H1 (cell line): ENCODE results near the gene RDH11. TPM values are rescaled to one million over a fixed set of nuclear protein-coding genes. Genes with fewer than 3 reads are reported as not detected.

ENCODE experiments used
- ASH2L ChIP-seq: fragments of 200-600, 300-600 bp; sonication (generic); IDR thresholded peaks from one replicate; pipeline ENCODE4 v1.7.1; 2017; ENCODE audit warnings: low read length
- CBX8 ChIP-seq: fragments of 300-800, 300-1000 bp; sonication (generic); IDR thresholded peaks from 2 replicates; pipeline ENCODE4 v1.7.1; 2016; ENCODE audit warnings: low read depth, low read length, borderline replicate concordance
- CEBPB ChIP-seq: IDR thresholded peaks from 2 replicates; pipeline ENCODE4 v1.6.1; 2012; ENCODE audit warnings: low read depth, low read length
- EGR1 ChIP-seq: IDR thresholded peaks from 2 replicates; pipeline ENCODE4 v1.6.1; 2011; ENCODE audit warnings: low read depth, low read length, borderline replicate concordance
- GABPA ChIP-seq: IDR thresholded peaks from 2 replicates; pipeline ENCODE4 v1.6.1; 2011; ENCODE audit warnings: mild to moderate bottlenecking, low read length, moderate library complexity, borderline replicate concordance; ENCODE audit not compliant: insufficient read depth
- NANOG ChIP-seq: IDR thresholded peaks from 2 replicates; pipeline ENCODE4 v1.6.1; 2011; ENCODE audit warnings: low read length, low read depth, mild to moderate bottlenecking, inconsistent platforms; ENCODE audit not compliant: insufficient read depth, poor library complexity, severe bottlenecking
- POLR2A ChIP-seq, 2 experiments: IDR thresholded peaks; 1 replicate in 1 of 2; 2 replicates in 1 of 2; pipeline ENCODE4 v1.6.1; 2011; ENCODE audit warnings: low read depth in 2 of 2, low read length in 2 of 2, mild to moderate bottlenecking in 2 of 2; ENCODE audit errors: control extremely low read depth in 1 of 2
- RAD21 ChIP-seq, 2 experiments: IDR thresholded peaks in 1 of 2; conservative IDR thresholded peaks in 1 of 2; 2 replicates each; pipeline ENCODE4 v1.6.1; 2011; ENCODE audit warnings: low read depth in 2 of 2, low read length in 2 of 2, improper control_type of control experiment in 1 of 2, inconsistent platforms in 1 of 2, mild to moderate bottlenecking in 1 of 2, moderate library complexity in 1 of 2
- SIN3A ChIP-seq, 2 experiments: IDR thresholded peaks in 1 of 2; conservative IDR thresholded peaks in 1 of 2; 2 replicates each; pipeline ENCODE4 v1.6.1; 2011 to 2012; ENCODE audit warnings: low read length in 2 of 2, improper control_type of control experiment in 1 of 2, low read depth in 1 of 2, mild to moderate bottlenecking in 1 of 2
- SIX5 ChIP-seq: IDR thresholded peaks from 2 replicates; pipeline ENCODE4 v1.6.1; 2011; ENCODE audit warnings: mild to moderate bottlenecking, low read depth, low read length
- SP1 ChIP-seq: IDR thresholded peaks from 2 replicates; pipeline ENCODE4 v1.6.1; 2011; ENCODE audit warnings: low read depth, low read length
- TAF1 ChIP-seq: IDR thresholded peaks from 2 replicates; pipeline ENCODE4 v1.6.1; 2011; ENCODE audit warnings: mild to moderate bottlenecking, low read depth, low read length
- TBP ChIP-seq: IDR thresholded peaks from 2 replicates; pipeline ENCODE4 v1.6.1; 2011; ENCODE audit warnings: low read depth, low read length, improper control_type of control experiment
- TEAD4 ChIP-seq: IDR thresholded peaks from 2 replicates; pipeline ENCODE4 v1.6.1; 2012; ENCODE audit warnings: low read depth, low read length, inconsistent platforms, mixed read lengths
- polyA plus RNA-seq, 7 experiments: library from polyadenylated mRNA; depleted of rRNA in 3 of 7; stranded (reverse) in 5 of 7; unstranded in 2 of 7; fragments of >200 nt in 5 of 7; fragments of 200-250 nt in 2 of 7; gene quantifications; 1 replicate in 5 of 7; 2 replicates in 1 of 7; 4 replicates in 1 of 7; pipeline versions ENCODE4 v1.2.1 to v1.2.3, GENCODE V29; 2011 to 2013; ENCODE audit warnings: missing spikeins in 2 of 7, mixed read lengths in 2 of 7
- total RNA-seq: library from RNA; stranded (reverse); fragmentation: NEBNext Ultra II Directional; extraction: Animal tissue kit (Norgen Biotek cat#: 25700); gene quantifications from 2 replicates; pipeline ENCODE4 v1.2.1, GENCODE V29; 2021

Gene RDH11
- total and polyA plus RNA-seq, 2 of the 8 experiments (the other 6 are each of a cell fraction or from before 2014, with no cell fraction given), result 104 to 117 TPM

DNA sequence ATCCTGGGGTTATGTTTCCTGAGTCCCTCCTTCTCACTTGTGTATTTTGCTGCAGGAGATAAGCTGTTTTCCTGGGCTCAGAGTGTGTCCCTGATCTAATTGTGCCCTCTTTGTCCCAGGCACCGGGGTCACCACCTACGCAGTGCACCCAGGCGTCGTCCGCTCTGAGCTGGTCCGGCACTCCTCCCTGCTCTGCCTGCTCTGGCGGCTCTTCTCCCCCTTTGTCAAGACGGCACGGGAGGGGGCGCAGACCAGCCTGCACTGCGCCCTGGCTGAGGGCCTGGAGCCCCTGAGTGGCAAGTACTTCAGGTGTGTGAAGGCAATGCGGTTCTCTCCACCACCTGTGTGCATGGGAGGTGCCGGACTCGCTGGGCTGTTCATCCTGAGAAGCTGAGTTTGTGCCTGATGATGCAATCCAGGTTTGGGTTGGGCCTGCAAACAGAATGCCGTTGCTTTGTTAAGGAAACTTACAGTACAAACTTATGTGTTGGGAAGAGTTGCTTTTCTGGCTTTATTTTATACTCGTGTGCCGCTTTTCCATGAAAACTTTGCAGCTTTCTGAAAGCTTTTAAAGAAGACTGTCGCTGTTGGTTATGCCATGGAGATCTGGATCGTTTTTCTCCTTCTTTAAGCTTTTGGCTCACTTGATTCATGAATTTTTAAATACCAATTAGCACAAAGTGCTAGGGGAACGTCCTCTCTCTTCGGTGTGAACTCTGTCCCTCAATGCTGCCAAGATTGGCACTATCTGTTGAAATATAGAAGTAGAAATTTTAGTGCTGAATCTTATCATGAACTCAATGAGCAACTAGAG, 33.7 kb upstream of the RDH11 start (continued):
- TF ChIP-seq ASH2L (no peak), CEBPB (peak; percentile 99), SP1 (no peak), SIN3A (conservative IDR thresholded peaks at IDR 0.05 in 1 of 2, IDR thresholded peaks at IDR 0.05 in 1 of 2; ENCODE audit: low read depth in 1 of 2, low read length in 2 of 2) (0 out of 4 replicates have a peak, but pooled peaks of 1 of the 2 experiments have one; percentile 37), TEAD4 (no peak), GABPA (no peak), EGR1 (peak; percentile 68; the same call in 1 of the 2 replicates), RAD21 (IDR thresholded peaks at IDR 0.05 in 1 of 2, conservative IDR thresholded peaks at IDR 0.05 in 1 of 2; ENCODE audit: low read depth in 2 of 2, low read length in 2 of 2) (0 out of 4 replicates have a peak, but pooled peaks of 1 of the 2 experiments have one; percentile 9), NANOG (no peak), SIX5 (no peak), CBX8 (no peak), POLR2A (IDR thresholded peaks at IDR 0.05; ENCODE audit: control extremely low read depth in 1 of 2, low read depth in 2 of 2, low read length in 2 of 2) (peak in 1 of 2 experiments; percentile 66; a peak in 2 of 3 replicates), TAF1 (peak; percentile 34; the same call in 1 of the 2 replicates), TBP (peak; percentile 46; the same call in 1 of the 2 replicates)
